ENCODE data around the gene FLT3. TPM values are rescaled to one million over a fixed set of nuclear protein-coding genes. Genes with fewer than 3 reads are reported as not detected.

FLT3 gene
- total and polyA plus RNA-seq, 9 of the 15 experiments (the other 6 are each of a cell fraction or from before 2014, with no cell fraction given), result not detected

DNA sequence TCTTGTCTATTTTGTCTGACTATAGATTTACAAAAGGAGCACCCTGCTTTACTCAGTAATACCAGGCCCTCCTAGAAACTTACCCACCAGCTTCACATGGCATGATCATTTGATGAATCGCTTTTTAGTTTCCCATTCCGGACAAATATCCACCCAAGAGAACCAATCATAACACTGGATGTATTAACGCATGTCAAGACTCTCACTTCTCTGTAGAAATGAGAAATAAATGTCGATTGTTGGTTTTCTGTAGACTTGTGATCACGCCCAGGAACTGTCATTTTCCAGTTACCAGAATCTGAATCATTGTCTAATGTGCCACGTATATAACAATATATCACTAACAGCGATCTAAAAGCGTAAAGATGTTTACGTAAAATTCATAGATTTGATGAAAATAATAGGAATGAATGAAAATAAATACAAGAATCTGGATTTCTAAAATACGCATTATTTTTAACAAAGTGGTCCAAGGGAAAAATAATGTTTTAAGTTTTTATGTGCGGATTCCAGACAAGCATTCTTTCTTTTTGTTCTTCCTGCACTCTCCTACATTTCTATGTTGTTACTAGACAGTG is 145.3 kb downstream of the FLT3 start:
- H2AFZ ChIP-seq (ENCODE audit: low read depth, low read length), result no peak overlapping the region
- TF ChIP-seq, protein P1, sequence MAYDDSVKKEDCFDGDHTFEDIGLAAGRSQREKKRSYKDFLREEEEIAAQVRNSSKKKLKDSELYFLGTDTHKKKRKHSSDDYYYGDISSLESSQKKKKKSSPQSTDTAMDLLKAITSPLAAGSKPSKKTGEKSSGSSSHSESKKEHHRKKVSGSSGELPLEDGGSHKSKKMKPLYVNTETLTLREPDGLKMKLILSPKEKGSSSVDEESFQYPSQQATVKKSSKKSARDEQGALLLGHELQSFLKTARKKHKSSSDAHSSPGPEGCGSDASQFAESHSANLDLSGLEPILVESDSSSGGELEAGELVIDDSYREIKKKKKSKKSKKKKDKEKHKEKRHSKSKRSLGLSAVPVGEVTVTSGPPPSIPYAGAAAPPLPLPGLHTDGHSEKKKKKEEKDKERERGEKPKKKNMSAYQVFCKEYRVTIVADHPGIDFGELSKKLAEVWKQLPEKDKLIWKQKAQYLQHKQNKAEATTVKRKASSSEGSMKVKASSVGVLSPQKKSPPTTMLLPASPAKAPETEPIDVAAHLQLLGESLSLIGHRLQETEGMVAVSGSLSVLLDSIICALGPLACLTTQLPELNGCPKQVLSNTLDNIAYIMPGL (CRISPR knock-in tag; IDR thresholded peaks at IDR 0.05), result no peak
- TF ChIP-seq POLR3A (IDR thresholded peaks at IDR 0.05; ENCODE audit: borderline replicate concordance, extremely low read depth, insufficient read depth, insufficient read length), result no peak
- TF ChIP-seq SREBF1 (IDR thresholded peaks at IDR 0.05; ENCODE audit: borderline replicate concordance, low read depth, low read length), result no peak
- TF ChIP-seq MCM5 (IDR thresholded peaks at IDR 0.05; ENCODE audit: low read depth), result no peak
- no peak for TF ChIP-seq FIP1L1 (IDR thresholded peaks at IDR 0.05; ENCODE audit: low read depth, low read length, poor library complexity, severe bottlenecking)
- TF ChIP-seq POLR2AphosphoS2 (IDR thresholded peaks at IDR 0.05; ENCODE audit: low read length), result no peak
- no peak for TF ChIP-seq ZNF696 (CRISPR knock-in tag; conservative IDR thresholded peaks at IDR 0.05)
- TF ChIP-seq HDAC6 (IDR thresholded peaks at IDR 0.05; ENCODE audit: low read depth, low read length), result no peak
- TF ChIP-seq CBX3 (IDR thresholded peaks at IDR 0.05; ENCODE audit: borderline replicate concordance in 1 of 2, low read length in 2 of 2), result no peak
- no peak for TF ChIP-seq ZNF282 (CRISPR knock-in tag; IDR thresholded peaks at IDR 0.05)
- no peak for TF ChIP-seq POLR2B (IDR thresholded peaks at IDR 0.05; ENCODE audit: low read depth, partially characterized antibody)
- TF ChIP-seq C11orf30 (IDR thresholded peaks at IDR 0.05; ENCODE audit: low read depth), result no peak
- no peak for TF ChIP-seq RFX5 (IDR thresholded peaks at IDR 0.05; ENCODE audit: low read depth, low read length)
- TF ChIP-seq, protein P2, sequence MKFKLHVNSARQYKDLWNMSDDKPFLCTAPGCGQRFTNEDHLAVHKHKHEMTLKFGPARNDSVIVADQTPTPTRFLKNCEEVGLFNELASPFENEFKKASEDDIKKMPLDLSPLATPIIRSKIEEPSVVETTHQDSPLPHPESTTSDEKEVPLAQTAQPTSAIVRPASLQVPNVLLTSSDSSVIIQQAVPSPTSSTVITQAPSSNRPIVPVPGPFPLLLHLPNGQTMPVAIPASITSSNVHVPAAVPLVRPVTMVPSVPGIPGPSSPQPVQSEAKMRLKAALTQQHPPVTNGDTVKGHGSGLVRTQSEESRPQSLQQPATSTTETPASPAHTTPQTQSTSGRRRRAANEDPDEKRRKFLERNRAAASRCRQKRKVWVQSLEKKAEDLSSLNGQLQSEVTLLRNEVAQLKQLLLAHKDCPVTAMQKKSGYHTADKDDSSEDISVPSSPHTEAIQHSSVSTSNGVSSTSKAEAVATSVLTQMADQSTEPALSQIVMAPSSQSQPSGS (CRISPR knock-in tag; IDR thresholded peaks at IDR 0.05), result no peak
- TF ChIP-seq XRCC4 (IDR thresholded peaks at IDR 0.05; ENCODE audit: extremely low read depth, insufficient read depth, insufficient read length), result no peak
- no peak for TF ChIP-seq SUPT5H (IDR thresholded peaks at IDR 0.05)
- no peak for TF ChIP-seq CXXC5 (CRISPR knock-in tag; IDR thresholded peaks at IDR 0.05)
- no peak for TF ChIP-seq SPI1 (IDR thresholded peaks at IDR 0.05; ENCODE audit: borderline replicate concordance, low read depth, low read length)
- TF ChIP-seq, protein P3, sequence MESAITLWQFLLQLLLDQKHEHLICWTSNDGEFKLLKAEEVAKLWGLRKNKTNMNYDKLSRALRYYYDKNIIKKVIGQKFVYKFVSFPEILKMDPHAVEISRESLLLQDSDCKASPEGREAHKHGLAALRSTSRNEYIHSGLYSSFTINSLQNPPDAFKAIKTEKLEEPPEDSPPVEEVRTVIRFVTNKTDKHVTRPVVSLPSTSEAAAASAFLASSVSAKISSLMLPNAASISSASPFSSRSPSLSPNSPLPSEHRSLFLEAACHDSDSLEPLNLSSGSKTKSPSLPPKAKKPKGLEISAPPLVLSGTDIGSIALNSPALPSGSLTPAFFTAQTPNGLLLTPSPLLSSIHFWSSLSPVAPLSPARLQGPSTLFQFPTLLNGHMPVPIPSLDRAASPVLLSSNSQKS (CRISPR knock-in tag; IDR thresholded peaks at IDR 0.05), result no peak
- H3K9ac ChIP-seq (ENCODE audit: insufficient read depth in 1 of 2, low read depth in 2 of 2, low read length in 2 of 2), result no peak overlapping the region
- peaks cover 2 to 10% of the 10 kb centered on the region in 2 experiments; a peak in 1 of 5 replicates for H3K27me3 ChIP-seq (ENCODE audit: control insufficient read depth in 2 of 2, insufficient read depth in 2 of 2, low read length in 2 of 2)
- H3K79me2 ChIP-seq (ENCODE audit: control insufficient read depth, insufficient read depth, low read length), result no peaks in the 10 kb centered on the region
- CTCF ChIA-PET (ENCODE audit: low intra/inter-chr PET ratio), result no interaction called here
- no peaks in the 10 kb centered on the region for H3K9me3 ChIP-seq (replicated peaks; ENCODE audit: control insufficient read depth, insufficient read depth, low read depth, low read length)
- no peak overlapping the region for H3K4me2 ChIP-seq (ENCODE audit: insufficient read depth, low read length)
- no peaks in the 10 kb centered on the region for H3K9me1 ChIP-seq (ENCODE audit: control insufficient read depth, insufficient read depth, low read length)
- H3K36me3 ChIP-seq (ENCODE audit: control insufficient read depth, insufficient read depth, low read length), result no peaks in the 10 kb centered on the region
- H3K4me1 ChIP-seq (replicated peaks in 1 of 2; ENCODE audit: control insufficient read depth in 2 of 2, insufficient read depth in 2 of 2, low read length in 2 of 2), result peaks cover 0 to 14% of the 10 kb centered on the region in 2 experiments; a peak in 2 of 5 replicates
- H3K27ac ChIP-seq (ENCODE audit: extremely low read depth, low read depth, low read length), result no peak overlapping the region
- BruUV-seq (replicated peaks), result no TSS peak
- intact Hi-C loops (cut with micrococcal nuclease) (no loop called here), in situ Hi-C loops (cut with MboI) (loop anchor here (25.0 kb wide), 1 partner anchor 443 kb away; no protein-coding TSS in a partner anchor)
- no peak for FAIRE-seq
- 7% methylated on average over 11 of the region's 11 CpGs for WGBS (ENCODE audit: insufficient coverage, low coverage, missing lambda C conversion rate)
- no peak for DNase-seq (ENCODE audit: extremely low read depth in 1 of 4, low spot score in 3 of 4)
- POLR2A ChIA-PET, result no interaction called here
- ATAC-seq, result no peak
- no peak overlapping the region for H3K4me3 ChIP-seq
- no peaks in the 10 kb centered on the region for H4K20me1 ChIP-seq (replicated peaks; ENCODE audit: control insufficient read depth, insufficient read depth, low read length)

Data from K562 (cell line).